Trophoblast cell (in vitro differentiated cells and primary cell): ENCODE measurements around the gene PHLPP1.

Source experiments
- DNase-seq, 2 donors: peaks; one replicate each; pipeline ENCODE4 v3.0.0-alpha.2; 2016
- H2AFZ ChIP-seq: 2 replicates; pipeline ENCODE4 v1.6.1; 2013; ENCODE audit warnings: low read length, moderate library complexity, mild to moderate bottlenecking; ENCODE audit not compliant: insufficient read depth, poor library complexity
- H2AK5ac ChIP-seq: 2 replicates; pipeline ENCODE4 v1.6.1; 2013; ENCODE audit warnings: mild to moderate bottlenecking, low read length
- H2BK120ac ChIP-seq: 2 replicates; pipeline ENCODE4 v1.6.1; 2013; ENCODE audit warnings: low read length, mild to moderate bottlenecking, moderate library complexity; ENCODE audit not compliant: insufficient read depth, poor library complexity
- H2BK12ac ChIP-seq: 2 replicates; pipeline ENCODE4 v1.6.1; 2013; ENCODE audit warnings: mild to moderate bottlenecking, low read length, moderate library complexity
- H2BK5ac ChIP-seq: 2 replicates; pipeline ENCODE4 v1.6.1; 2013; ENCODE audit warnings: low read length, low read depth, moderate library complexity, mild to moderate bottlenecking; ENCODE audit not compliant: poor library complexity
- H3K14ac ChIP-seq: 2 replicates; pipeline ENCODE4 v1.6.1; 2013; ENCODE audit warnings: mild to moderate bottlenecking, low read length
- H3K18ac ChIP-seq: 2 replicates; pipeline ENCODE4 v1.6.1; 2013; ENCODE audit warnings: mild to moderate bottlenecking, low read length
- H3K23ac ChIP-seq: 2 replicates; pipeline ENCODE4 v1.6.1; 2013; ENCODE audit warnings: low read length
- H3K27ac ChIP-seq: 2 replicates; pipeline ENCODE4 v1.5.1; 2013; ENCODE audit warnings: low read depth, mild to moderate bottlenecking, inconsistent platforms, low read length, moderate library complexity
- H3K27me3 ChIP-seq: 2 replicates; pipeline ENCODE4 v1.6.1; 2013; ENCODE audit warnings: inconsistent platforms, mild to moderate bottlenecking, low read length, moderate library complexity; ENCODE audit not compliant: insufficient read depth
- H3K36me3 ChIP-seq, 2 experiments: 1 replicate in 1 of 2; 2 replicates in 1 of 2; pipeline ENCODE4 v1.6.1; 2013; ENCODE audit warnings: low read length in 2 of 2, mild to moderate bottlenecking in 2 of 2, moderate library complexity in 1 of 2; ENCODE audit not compliant: insufficient read depth in 2 of 2, control insufficient read depth in 1 of 2
- H3K4ac ChIP-seq: 2 replicates; pipeline ENCODE4 v1.6.1; 2013; ENCODE audit warnings: low read depth, mild to moderate bottlenecking, low read length, moderate library complexity
- H3K4me1 ChIP-seq, 2 experiments: 1 replicate in 1 of 2; 2 replicates in 1 of 2; pipeline ENCODE4 v1.6.1; 2013; ENCODE audit warnings: low read length in 2 of 2, mild to moderate bottlenecking in 2 of 2, moderate library complexity in 1 of 2; ENCODE audit not compliant: insufficient read depth in 2 of 2, control insufficient read depth in 1 of 2
- H3K4me2 ChIP-seq: 2 replicates; pipeline ENCODE4 v1.6.1; 2013; ENCODE audit warnings: inconsistent platforms, mild to moderate bottlenecking, low read length, moderate library complexity
- H3K4me3 ChIP-seq: 2 replicates; pipeline ENCODE4 v1.5.1; 2013; ENCODE audit warnings: mild to moderate bottlenecking, low read depth, low read length, inconsistent platforms
- H3K79me1 ChIP-seq: one replicate; pipeline ENCODE4 v1.6.1; 2013; ENCODE audit warnings: low read length
- H3K79me2 ChIP-seq: 2 replicates; pipeline ENCODE4 v1.6.1; 2013; ENCODE audit warnings: low read length, mild to moderate bottlenecking; ENCODE audit not compliant: control insufficient read depth, insufficient read depth, poor library complexity
- H3K9ac ChIP-seq: 2 replicates; pipeline ENCODE4 v1.6.1; 2013; ENCODE audit warnings: mild to moderate bottlenecking, low read length
- H3K9me3 ChIP-seq: 2 replicates; pipeline ENCODE4 v1.6.1; 2013; ENCODE audit warnings: low read depth, mild to moderate bottlenecking, control low read depth, inconsistent platforms, low read length; ENCODE audit not compliant: insufficient read depth
- H4K12ac ChIP-seq: 2 replicates; pipeline ENCODE4 v1.6.1; 2013; ENCODE audit warnings: low read depth, mild to moderate bottlenecking, low read length, moderate library complexity
- H4K8ac ChIP-seq: 2 replicates; pipeline ENCODE4 v1.6.1; 2013; ENCODE audit warnings: low read depth, mild to moderate bottlenecking, low read length, moderate library complexity
- H4K91ac ChIP-seq: one replicate; pipeline ENCODE4 v1.6.1; 2013; ENCODE audit warnings: low read depth, mild to moderate bottlenecking, low read length, moderate library complexity
- whole genome bisulfite sequencing: extraction: QIAGEN DNeasy Blood & Tissue Kit; methylation state at CpG from one replicate; pipeline ENCODE4 v1.1.7; 2013; ENCODE audit warnings: missing lambda C conversion rate; ENCODE audit not compliant: insufficient read length, insufficient coverage; ENCODE audit errors: extremely low coverage; 5-methylcytosine and 5-hydroxymethylcytosine counted together

The PHLPP1 gene

DNA sequence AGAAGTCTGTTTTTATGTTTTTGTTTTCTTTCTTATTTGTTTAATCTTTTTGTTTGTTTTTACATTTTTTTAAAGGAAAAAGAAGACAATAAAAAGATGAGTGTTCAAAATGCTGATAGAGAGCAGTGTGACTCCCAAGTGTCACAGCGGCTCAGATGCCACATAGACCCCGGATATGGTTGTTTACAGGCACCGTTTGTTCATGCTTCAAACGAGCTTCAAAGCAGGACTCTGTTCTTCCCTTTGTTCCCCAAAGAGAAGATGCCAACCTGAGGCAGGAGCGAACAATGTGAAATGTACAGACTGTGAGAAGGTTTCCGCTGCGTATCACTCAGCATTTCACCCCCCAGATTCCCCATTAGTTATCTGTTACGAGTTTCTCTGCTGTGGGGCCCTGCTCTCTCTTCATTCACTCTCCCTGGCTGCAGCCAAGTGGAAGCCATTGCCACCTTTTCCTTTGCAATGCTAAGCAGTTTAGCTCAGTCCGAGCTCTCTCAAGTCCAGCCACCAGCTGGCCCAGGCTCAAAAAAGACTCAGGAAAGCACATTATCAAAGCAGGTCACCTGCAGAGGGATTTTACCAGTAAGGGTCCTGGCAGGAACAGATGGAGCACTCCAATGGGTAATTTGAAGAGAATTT lies 36.4 kb upstream of the PHLPP1 start:
- Histone ChIP-seq H2BK12ac (peak overlapping the region; percentile 85), H3K36me3 (no peaks in the 10 kb centered on the region), H2AK5ac (no peak overlapping the region), H3K18ac (no peak overlapping the region), H3K4me2 (no peak overlapping the region), H4K91ac (peak overlapping the region; percentile 64), H3K27me3 (no peaks in the 10 kb centered on the region), H3K14ac (no peak overlapping the region), H3K4me1 (peaks cover 0 to 5% of the 10 kb centered on the region in 2 experiments), H3K23ac (no peak overlapping the region), H3K9me3 (no peaks in the 10 kb centered on the region), H3K4ac (no peak overlapping the region), H3K4me3 (no peak overlapping the region), H3K79me1 (peaks cover 7% of the 10 kb centered on the region), H2BK120ac (no peak overlapping the region), H3K79me2 (no peaks in the 10 kb centered on the region), H4K8ac (peak overlapping the region; percentile 4), H3K9ac (no peak overlapping the region), H2BK5ac (peak overlapping the region; percentile 15), H2AFZ (no peak overlapping the region), H3K27ac (no peak overlapping the region), H4K12ac (no peak overlapping the region)
- no peak for DNase-seq
- no CpG with 5 or more reads among the region's 9 CpGs for WGBS

DNA sequence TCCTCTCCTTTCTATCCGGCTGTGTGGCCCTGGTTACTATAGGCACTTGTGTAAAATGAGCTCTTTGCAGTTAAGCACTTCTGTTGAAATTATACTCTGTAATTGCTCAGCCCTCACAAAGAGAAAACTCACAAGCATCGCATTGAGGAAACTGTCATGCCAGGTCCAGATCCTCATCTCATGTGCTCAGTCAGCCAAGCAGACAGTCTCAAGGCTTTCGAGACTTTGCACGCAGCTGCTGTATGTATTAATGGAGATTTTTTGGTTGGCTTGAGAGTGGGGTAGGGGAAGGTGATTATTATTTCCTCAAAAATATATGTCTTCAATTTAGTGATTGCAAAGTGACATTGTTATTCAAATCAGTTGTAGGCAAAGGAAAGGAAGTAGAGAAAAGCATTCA lies 33.0 kb upstream of the PHLPP1 start:
- Histone ChIP-seq H4K8ac (no peak overlapping the region), H3K14ac (no peak overlapping the region), H4K12ac (no peak overlapping the region), H3K79me1 (peaks cover 11% of the 10 kb centered on the region), H3K4me2 (no peak overlapping the region), H3K23ac (no peak overlapping the region), H2BK5ac (no peak overlapping the region), H3K27ac (peak overlapping the region; percentile 10), H3K9ac (no peak overlapping the region), H4K91ac (peak overlapping the region; percentile 72), H2BK12ac (peak overlapping the region; percentile 32), H3K4me3 (no peak overlapping the region), H3K36me3 (no peaks in the 10 kb centered on the region), H3K4ac (no peak overlapping the region), H2AK5ac (no peak overlapping the region), H2BK120ac (no peak overlapping the region), H2AFZ (no peak overlapping the region), H3K9me3 (no peaks in the 10 kb centered on the region), H3K4me1 (peaks cover 4 to 8% of the 10 kb centered on the region in 2 experiments), H3K79me2 (no peaks in the 10 kb centered on the region), H3K18ac (no peak overlapping the region), H3K27me3 (no peaks in the 10 kb centered on the region)
- DNase-seq, result no peak
- WGBS, result no CpG with 5 or more reads among the region's 4 CpGs

- Histone ChIP-seq H2BK120ac (no peak overlapping the region), H2BK5ac (no peak overlapping the region), H3K27ac (peak overlapping the region; percentile 81), H2AK5ac (no peak overlapping the region), H3K4me2 (no peak overlapping the region), H3K36me3 (no peaks in the 10 kb centered on the region), H3K23ac (no peak overlapping the region), H3K79me1 (peaks cover 11% of the 10 kb centered on the region), H3K4me1 (peaks cover 4 to 8% of the 10 kb centered on the region in 2 experiments), H3K9ac (no peak overlapping the region), H3K18ac (no peak overlapping the region), H3K4me3 (no peak overlapping the region), H3K79me2 (no peaks in the 10 kb centered on the region), H3K27me3 (no peaks in the 10 kb centered on the region), H3K14ac (no peak overlapping the region), H3K4ac (no peak overlapping the region), H2BK12ac (no peak overlapping the region), H4K8ac (no peak overlapping the region), H3K9me3 (peaks cover 5% of the 10 kb centered on the region), H4K91ac (no peak overlapping the region), H4K12ac (no peak overlapping the region), H2AFZ (no peak overlapping the region)
- no CpG with 5 or more reads among the region's 4 CpGs for WGBS
- peak; percentile 66 to 92 for DNase-seq
These were observed 31.4 kb upstream of the PHLPP1 start for GRCh38 chr18:62683935-62684334.

DNA sequence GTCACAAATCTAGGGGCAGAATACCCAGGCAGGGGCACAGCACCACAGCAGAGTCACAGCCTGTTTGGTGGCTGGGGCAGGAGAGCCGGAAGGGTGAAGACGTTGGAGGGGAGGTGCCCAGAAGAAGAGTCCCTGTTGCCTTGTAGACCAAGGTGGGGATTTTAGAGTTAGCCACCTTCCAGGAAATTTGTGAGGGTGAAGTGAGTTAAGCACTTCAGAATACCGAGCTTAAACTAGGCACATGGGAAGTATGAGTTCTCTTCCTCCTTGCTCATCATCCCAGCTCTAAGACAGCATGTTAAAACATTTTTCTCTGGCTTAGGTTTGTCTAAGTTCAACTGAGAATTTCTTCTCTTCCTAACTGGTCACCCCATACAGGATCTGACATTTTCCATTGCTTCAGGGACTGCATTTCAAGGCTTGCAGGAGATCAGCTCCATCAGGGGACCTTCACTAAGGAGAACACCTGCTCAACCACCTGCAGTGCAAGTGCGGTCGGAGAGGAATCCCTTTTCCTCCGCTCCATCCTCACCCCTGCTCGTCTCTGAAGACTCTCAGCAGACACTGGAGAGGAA lies 26.5 kb upstream of the PHLPP1 start:
- Histone ChIP-seq H4K8ac (no peak overlapping the region), H3K18ac (no peak overlapping the region), H3K36me3 (no peaks in the 10 kb centered on the region), H3K4me3 (no peak overlapping the region), H3K27ac (no peak overlapping the region), H3K4me2 (no peak overlapping the region), H3K23ac (no peak overlapping the region), H2AFZ (no peak overlapping the region), H2BK120ac (no peak overlapping the region), H3K27me3 (no peaks in the 10 kb centered on the region), H4K12ac (no peak overlapping the region), H3K79me1 (peaks cover 5% of the 10 kb centered on the region), H3K4me1 (peaks cover 2 to 4% of the 10 kb centered on the region in 2 experiments), H3K9ac (no peak overlapping the region), H3K14ac (no peak overlapping the region), H3K4ac (no peak overlapping the region), H3K79me2 (no peaks in the 10 kb centered on the region), H3K9me3 (peaks cover 10% of the 10 kb centered on the region), H2BK5ac (no peak overlapping the region), H2BK12ac (no peak overlapping the region), H2AK5ac (no peak overlapping the region), H4K91ac (no peak overlapping the region)
- DNase-seq, result no peak
- no CpG with 5 or more reads among the region's 7 CpGs for WGBS
